Keratinocyte (primary cell): ENCODE data around the gene FAN1. TPM values are rescaled to one million over a fixed set of nuclear protein-coding genes. Genes with fewer than 3 reads are reported as not detected.

Experiments
- DNase-seq: peaks from one replicate; pipeline ENCODE4 v3.0.0-alpha.2; 2011; ENCODE audit warnings: low read depth, missing footprints, low spot score
- FAIRE-seq: peaks from 2 replicates; lab custom pipeline; 2011; peaks lifted over from hg19 to GRCh38; lab: Jason Lieb, UNC
- H2AFZ ChIP-seq: 2 replicates; pipeline ENCODE4 v1.6.0; 2012; ENCODE audit warnings: low read length, control low read depth, inconsistent platforms; ENCODE audit not compliant: control insufficient read depth
- H3K27ac ChIP-seq: 2 replicates; pipeline ENCODE4 v1.5.1; 2011; ENCODE audit warnings: low read length; ENCODE audit not compliant: control insufficient read depth, insufficient read depth
- H3K27me3 ChIP-seq: 3 replicates; pipeline ENCODE4 v1.6.0; 2011; ENCODE audit warnings: low read length; ENCODE audit not compliant: control insufficient read depth, insufficient read depth; ENCODE audit errors: extremely low read depth
- H3K36me3 ChIP-seq, 2 experiments: 2 replicates in 1 of 2; 3 replicates in 1 of 2; pipeline ENCODE4 v1.5.1; 2011; ENCODE audit warnings: low read length in 2 of 2, mild to moderate bottlenecking in 1 of 2; ENCODE audit not compliant: control insufficient read depth in 2 of 2, insufficient read depth in 2 of 2; ENCODE audit errors: extremely low read depth in 1 of 2
- H3K4me1 ChIP-seq: 3 replicates; pipeline ENCODE4 v1.5.1; 2011; ENCODE audit warnings: low read length; ENCODE audit not compliant: control insufficient read depth, insufficient read depth; ENCODE audit errors: extremely low read depth
- H3K4me2 ChIP-seq: 3 replicates; pipeline ENCODE4 v1.6.0; 2011; ENCODE audit warnings: low read depth, low read length; ENCODE audit not compliant: control insufficient read depth, insufficient read depth; ENCODE audit errors: extremely low read depth
- H3K4me3 ChIP-seq, 3 experiments: fragments of 200-600 bp in 1 of 3; sonication (generic) in 1 of 3; 2 replicates in 2 of 3; 3 replicates in 1 of 3; pipeline ENCODE4 v1.5.1; 2011 to 2016; ENCODE audit warnings: low read length in 3 of 3, mild to moderate bottlenecking in 3 of 3, control low read depth in 2 of 3, inconsistent platforms in 1 of 3, low read depth in 1 of 3, mixed read lengths in 1 of 3, mixed run types in 1 of 3, moderate library complexity in 1 of 3; ENCODE audit not compliant: control insufficient read depth in 2 of 3, insufficient read depth in 2 of 3; ENCODE audit errors: extremely low read depth in 1 of 3
- H3K79me2 ChIP-seq: 2 replicates; pipeline ENCODE4 v1.6.0; 2012; ENCODE audit warnings: low read length; ENCODE audit not compliant: control insufficient read depth, insufficient read depth
- H3K9ac ChIP-seq: 3 replicates; pipeline ENCODE4 v1.6.0; 2011; ENCODE audit warnings: low read length; ENCODE audit not compliant: control insufficient read depth, insufficient read depth; ENCODE audit errors: extremely low read depth
- H3K9me1 ChIP-seq: 3 replicates; pipeline ENCODE4 v1.6.0; 2011; ENCODE audit warnings: low read length; ENCODE audit not compliant: control insufficient read depth, insufficient read depth; ENCODE audit errors: extremely low read depth
- H3K9me3 ChIP-seq: 2 replicates; pipeline ENCODE4 v1.5.1; 2012; ENCODE audit warnings: low read depth, low read length; ENCODE audit not compliant: control insufficient read depth
- H4K20me1 ChIP-seq: 3 replicates; pipeline ENCODE4 v1.6.0; 2011; ENCODE audit warnings: low read length; ENCODE audit not compliant: control insufficient read depth, insufficient read depth; ENCODE audit errors: extremely low read depth
- EZH2 ChIP-seq: IDR thresholded peaks from one replicate; pipeline ENCODE4 v1.6.1; 2012; ENCODE audit warnings: inconsistent platforms, mild to moderate bottlenecking, low read length, moderate library complexity
- dilution Hi-C: fragments of 300-500 bp; cut with MboI; formaldehyde crosslinking; loops from one replicate; pipeline ENCODE4 v1.7.0; 2020; ENCODE audit warnings: low sequenced_read_pairs; ENCODE audit not compliant: extremely low pct_ligation_motif_present
- polyA plus RNA-seq, 5 experiments: library from polyadenylated mRNA; depleted of rRNA in 3 of 5; stranded (reverse) in 3 of 5; stranded (forward) in 1 of 5; unstranded in 1 of 5; fragments of >200 nt; gene quantifications; 1 replicate in 1 of 5; 2 replicates in 3 of 5; 3 replicates in 1 of 5; pipeline versions ENCODE4 v1.2.1 to v1.2.3, GENCODE V29; 2011 to 2012; ENCODE audit warnings: missing spikeins in 2 of 5, low read depth in 1 of 5, low replicate concordance in 1 of 5
- TF ChIP-seq, protein P1 (sequence below), 3 experiments: IDR thresholded peaks in 1 of 3; conservative IDR thresholded peaks in 1 of 3; optimal IDR thresholded peaks in 1 of 3; 2 replicates in 2 of 3; 3 replicates in 1 of 3; pipeline versions ENCODE3 to v1.5.1; 2011; ENCODE audit warnings: low read length in 3 of 3, mild to moderate bottlenecking in 3 of 3, moderate library complexity in 2 of 3, control low read depth in 1 of 3, inconsistent platforms in 1 of 3; ENCODE audit not compliant: insufficient read depth in 2 of 3; ENCODE audit errors: extremely low read depth in 1 of 3

Gene FAN1
- polyA plus RNA-seq, 1 donor (not counting 4 experiments of a cell fraction or from before 2014, with no cell fraction given), result 17.2 TPM

GRCh38 chr15:30941520-30941919, 37.8 kb downstream of the FAN1 start:
- FAIRE-seq, result no peak
- Histone ChIP-seq H3K9me1 (no peaks in the 10 kb centered on the region), H3K4me3 (no peak overlapping the region), H3K27ac (no peak overlapping the region), H3K4me2 (no peak overlapping the region), H3K9ac (no peak overlapping the region), H3K4me1 (no peaks in the 10 kb centered on the region), H3K79me2 (no peaks in the 10 kb centered on the region), H3K27me3 (no peaks in the 10 kb centered on the region), H3K36me3 (peaks cover 19 to 56% of the 10 kb centered on the region in 2 experiments), H2AFZ (no peak overlapping the region), H4K20me1 (no peaks in the 10 kb centered on the region), H3K9me3 (no peaks in the 10 kb centered on the region)
- DNase-seq, result no peak
- TF ChIP-seq EZH2, result no peak
- TF ChIP-seq, protein P1, sequence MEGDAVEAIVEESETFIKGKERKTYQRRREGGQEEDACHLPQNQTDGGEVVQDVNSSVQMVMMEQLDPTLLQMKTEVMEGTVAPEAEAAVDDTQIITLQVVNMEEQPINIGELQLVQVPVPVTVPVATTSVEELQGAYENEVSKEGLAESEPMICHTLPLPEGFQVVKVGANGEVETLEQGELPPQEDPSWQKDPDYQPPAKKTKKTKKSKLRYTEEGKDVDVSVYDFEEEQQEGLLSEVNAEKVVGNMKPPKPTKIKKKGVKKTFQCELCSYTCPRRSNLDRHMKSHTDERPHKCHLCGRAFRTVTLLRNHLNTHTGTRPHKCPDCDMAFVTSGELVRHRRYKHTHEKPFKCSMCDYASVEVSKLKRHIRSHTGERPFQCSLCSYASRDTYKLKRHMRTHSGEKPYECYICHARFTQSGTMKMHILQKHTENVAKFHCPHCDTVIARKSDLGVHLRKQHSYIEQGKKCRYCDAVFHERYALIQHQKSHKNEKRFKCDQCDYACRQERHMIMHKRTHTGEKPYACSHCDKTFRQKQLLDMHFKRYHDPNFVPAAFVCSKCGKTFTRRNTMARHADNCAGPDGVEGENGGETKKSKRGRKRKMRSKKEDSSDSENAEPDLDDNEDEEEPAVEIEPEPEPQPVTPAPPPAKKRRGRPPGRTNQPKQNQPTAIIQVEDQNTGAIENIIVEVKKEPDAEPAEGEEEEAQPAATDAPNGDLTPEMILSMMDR (optimal IDR thresholded peaks at IDR 0.05 in 1 of 3, IDR thresholded peaks at IDR 0.05 in 1 of 3, conservative IDR thresholded peaks at IDR 0.05 in 1 of 3; ENCODE audit: extremely low read depth in 1 of 3, insufficient read depth in 2 of 3, low read length in 3 of 3), result no peak
- dilution Hi-C loops, result no loop called here

DNA sequence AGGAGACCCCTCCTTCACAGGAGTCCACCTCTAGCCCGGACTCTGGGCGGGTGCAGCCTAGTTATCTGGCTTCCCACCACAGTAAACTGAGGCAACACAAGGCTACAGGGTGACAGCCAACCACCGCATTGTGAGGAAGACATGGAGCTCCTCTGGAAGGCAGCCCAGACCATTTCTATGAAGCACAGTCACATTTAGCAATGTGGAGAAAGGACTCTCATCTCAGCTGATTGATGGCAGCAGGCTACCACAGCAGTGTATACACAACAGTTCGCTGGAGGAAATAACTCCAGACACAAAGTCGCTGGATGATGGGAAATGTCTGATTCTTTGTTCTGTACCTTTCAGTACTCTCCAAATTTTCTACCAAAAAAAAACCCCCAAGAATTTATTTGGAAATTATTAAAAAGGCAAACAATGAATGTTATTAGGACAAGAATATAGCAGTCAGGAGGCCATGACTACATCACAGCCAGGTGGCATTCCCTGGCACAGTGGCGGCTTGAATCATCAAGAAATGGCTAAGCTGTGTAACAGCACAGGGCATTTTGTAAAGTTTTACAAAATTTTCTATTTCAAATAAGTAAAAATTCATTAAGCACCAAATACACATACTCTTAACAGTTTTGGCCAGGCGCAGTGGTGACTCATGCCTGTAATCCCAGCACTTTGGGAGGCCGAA, 40.1 kb downstream of the FAN1 start:
- Histone ChIP-seq H3K27me3 (no peaks in the 10 kb centered on the region), H3K9me1 (no peaks in the 10 kb centered on the region), H3K4me3 (no peak overlapping the region), H3K4me1 (no peaks in the 10 kb centered on the region), H3K27ac (no peak overlapping the region), H3K9me3 (no peaks in the 10 kb centered on the region), H2AFZ (no peak overlapping the region), H3K36me3 (peaks cover 15 to 56% of the 10 kb centered on the region in 2 experiments), H4K20me1 (no peaks in the 10 kb centered on the region), H3K9ac (no peak overlapping the region), H3K79me2 (no peaks in the 10 kb centered on the region), H3K4me2 (no peak overlapping the region)
- FAIRE-seq, result no peak
- DNase-seq, result no peak
- dilution Hi-C loops, result no loop called here
- TF ChIP-seq EZH2, result no peak
- TF ChIP-seq, protein P1 (optimal IDR thresholded peaks at IDR 0.05 in 1 of 3, IDR thresholded peaks at IDR 0.05 in 1 of 3, conservative IDR thresholded peaks at IDR 0.05 in 1 of 3; ENCODE audit: extremely low read depth in 1 of 3, insufficient read depth in 2 of 3, low read length in 3 of 3), result no peak
